ENCODE data around the gene SLC16A4. TPM values are rescaled to one million over a fixed set of nuclear protein-coding genes. Genes with fewer than 3 reads are reported as not detected.

SLC16A4 gene
- total RNA-seq, 1 experiment from 2014 or later, result 0.22 TPM

DNA sequence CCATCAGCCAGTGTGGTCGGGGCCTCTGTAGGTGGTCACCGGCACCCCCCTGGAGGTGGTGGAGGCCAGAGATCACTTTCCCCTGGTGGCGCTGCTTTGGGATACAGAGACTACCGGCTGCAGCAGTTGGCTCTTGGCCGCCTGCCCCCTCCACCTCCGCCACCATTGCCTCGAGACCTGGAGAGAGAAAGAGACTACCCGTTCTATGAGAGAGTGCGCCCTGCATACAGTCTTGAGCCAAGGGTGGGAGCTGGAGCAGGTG, 50.7 kb downstream of the SLC16A4 start:
- peaks cover 53% of the 10 kb centered on the region for H3K4me1 ChIP-seq (ENCODE audit: insufficient read depth, low read length)
- ChIA-PET CTCF (no interaction called here), POLR2A (ENCODE audit: unreplicated experiment) (no interaction called here)

DNA sequence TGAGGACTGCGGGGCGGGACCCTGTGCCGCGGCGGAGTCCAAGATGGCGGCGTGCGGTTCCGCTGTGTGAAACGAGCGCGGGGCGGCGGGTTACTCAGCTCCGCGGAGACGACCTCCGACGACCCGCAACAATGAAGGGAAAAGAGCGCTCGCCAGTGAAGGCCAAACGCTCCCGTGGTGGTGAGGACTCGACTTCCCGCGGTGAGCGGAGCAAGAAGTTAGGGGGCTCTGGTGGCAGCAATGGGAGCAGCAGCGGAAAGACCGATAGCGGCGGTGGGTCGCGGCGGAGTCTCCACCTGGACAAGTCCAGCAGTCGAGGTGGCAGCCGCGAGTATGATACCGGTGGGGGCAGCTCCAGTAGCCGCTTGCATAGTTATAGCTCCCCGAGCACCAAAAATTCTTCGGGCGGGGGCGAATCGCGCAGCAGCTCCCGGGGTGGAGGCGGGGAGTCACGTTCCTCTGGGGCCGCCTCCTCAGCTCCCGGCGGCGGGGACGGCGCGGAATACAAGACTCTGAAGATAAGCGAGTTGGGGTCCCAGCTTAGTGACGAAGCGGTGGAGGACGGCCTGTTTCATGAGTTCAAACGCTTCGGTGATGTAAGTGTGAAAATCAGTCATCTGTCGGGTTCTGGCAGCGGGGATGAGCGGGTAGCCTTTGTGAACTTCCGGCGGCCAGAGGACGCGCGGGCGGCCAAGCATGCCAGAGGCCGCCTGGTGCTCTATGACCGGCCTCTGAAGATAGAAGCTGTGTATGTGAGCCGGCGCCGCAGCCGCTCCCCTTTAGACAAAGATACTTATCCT, 51.2 kb downstream of the SLC16A4 start:
- POLR2A ChIA-PET (ENCODE audit: unreplicated experiment), result no interaction called here
- no peaks in the 10 kb centered on the region for H3K9me3 ChIP-seq (ENCODE audit: low read length)
- intact Hi-C loops (cut with micrococcal nuclease), result loop anchor here (2.0 to 5.0 kb wide), 3 partner anchors 53 to 123 kb away; partner anchors contain the start of genes LAMTOR5 and SLC16A4
- CTCF ChIA-PET, result interaction anchor here (0.9 to 1.6 kb wide), 3 partner anchors 8 to 156 kb away, joined by 3 to 12 read pairs (median 5); no protein-coding TSS in a partner anchor
- peaks cover 32% of the 10 kb centered on the region; the same call in 1 of the 2 replicates for H3K36me3 ChIP-seq (ENCODE audit: low read depth, low read length)
- peak overlapping the region; percentile 81 for H2AFZ ChIP-seq (ENCODE audit: low read length)
- H3K4me2 ChIP-seq (ENCODE audit: low read length), result peak overlapping the region; percentile 98
- peak overlapping the region; percentile 97 for H3K9ac ChIP-seq (ENCODE audit: low read length)
- peak overlapping the region; percentile 92 for H3K4me3 ChIP-seq (ENCODE audit: low read length)
- BruUV-seq (replicated peaks), result TSS peak; percentile 47
- H3K4me1 ChIP-seq (ENCODE audit: insufficient read depth, low read length), result peaks cover 47% of the 10 kb centered on the region
- peaks cover 47% of the 10 kb centered on the region for H4K20me1 ChIP-seq (ENCODE audit: low read length)
- H3K27me3 ChIP-seq (ENCODE audit: low read length), result no peaks in the 10 kb centered on the region
- TF ChIP-seq EZH2 (IDR thresholded peaks at IDR 0.05; ENCODE audit: low read length, unreplicated experiment), result no peak
- TF ChIP-seq, protein P1, sequence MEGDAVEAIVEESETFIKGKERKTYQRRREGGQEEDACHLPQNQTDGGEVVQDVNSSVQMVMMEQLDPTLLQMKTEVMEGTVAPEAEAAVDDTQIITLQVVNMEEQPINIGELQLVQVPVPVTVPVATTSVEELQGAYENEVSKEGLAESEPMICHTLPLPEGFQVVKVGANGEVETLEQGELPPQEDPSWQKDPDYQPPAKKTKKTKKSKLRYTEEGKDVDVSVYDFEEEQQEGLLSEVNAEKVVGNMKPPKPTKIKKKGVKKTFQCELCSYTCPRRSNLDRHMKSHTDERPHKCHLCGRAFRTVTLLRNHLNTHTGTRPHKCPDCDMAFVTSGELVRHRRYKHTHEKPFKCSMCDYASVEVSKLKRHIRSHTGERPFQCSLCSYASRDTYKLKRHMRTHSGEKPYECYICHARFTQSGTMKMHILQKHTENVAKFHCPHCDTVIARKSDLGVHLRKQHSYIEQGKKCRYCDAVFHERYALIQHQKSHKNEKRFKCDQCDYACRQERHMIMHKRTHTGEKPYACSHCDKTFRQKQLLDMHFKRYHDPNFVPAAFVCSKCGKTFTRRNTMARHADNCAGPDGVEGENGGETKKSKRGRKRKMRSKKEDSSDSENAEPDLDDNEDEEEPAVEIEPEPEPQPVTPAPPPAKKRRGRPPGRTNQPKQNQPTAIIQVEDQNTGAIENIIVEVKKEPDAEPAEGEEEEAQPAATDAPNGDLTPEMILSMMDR (conservative IDR thresholded peaks at IDR 0.05; ENCODE audit: low read depth, low read length), result 0 out of 2 replicates have a peak, but pooled peaks have one; percentile 19
- H3F3A ChIP-seq (ENCODE audit: low read length, unreplicated experiment), result no peaks in the 10 kb centered on the region
- H3K79me2 ChIP-seq (ENCODE audit: low read length), result peaks cover 57% of the 10 kb centered on the region
- no peaks in the 10 kb centered on the region for H3K9me2 ChIP-seq (replicated peaks; ENCODE audit: low read length)
- peak; percentile 23 for DNase-seq
- no peak for ATAC-seq
- peak overlapping the region; percentile 71 for H3K27ac ChIP-seq (ENCODE audit: low read length)

More for the DNA sequence above, 50.7 kb downstream of the SLC16A4 start:
- Histone ChIP-seq H3K9me2 (replicated peaks; ENCODE audit: low read length) (no peaks in the 10 kb centered on the region), H3K4me2 (ENCODE audit: low read length) (peak overlapping the region; percentile 98), H3K9ac (ENCODE audit: low read length) (peak overlapping the region; percentile 97), H2AFZ (ENCODE audit: low read length) (no peak overlapping the region), H3K4me3 (ENCODE audit: low read length) (peak overlapping the region; percentile 92), H3F3A (ENCODE audit: low read length, unreplicated experiment) (no peaks in the 10 kb centered on the region), H3K9me3 (ENCODE audit: low read length) (no peaks in the 10 kb centered on the region), H3K27ac (ENCODE audit: low read length) (peak overlapping the region; percentile 71; the same call in 1 of the 2 replicates), H4K20me1 (ENCODE audit: low read length) (peaks cover 52% of the 10 kb centered on the region), H3K36me3 (ENCODE audit: low read depth, low read length) (peaks cover 36% of the 10 kb centered on the region; the same call in 1 of the 2 replicates), H3K27me3 (ENCODE audit: low read length) (no peaks in the 10 kb centered on the region), H3K79me2 (ENCODE audit: low read length) (peaks cover 62% of the 10 kb centered on the region)
- intact Hi-C loops (cut with micrococcal nuclease), result no loop called here
- no TSS peak for BruUV-seq (replicated peaks)
- no peak for ATAC-seq
- no peak for TF ChIP-seq EZH2phosphoT487 (IDR thresholded peaks at IDR 0.05; ENCODE audit: borderline replicate concordance, low read length)
- no peak for TF ChIP-seq EZH2 (IDR thresholded peaks at IDR 0.05; ENCODE audit: low read length, unreplicated experiment)
- TF ChIP-seq, protein P1 (conservative IDR thresholded peaks at IDR 0.05; ENCODE audit: low read depth, low read length), result no peak; the same call in 1 of the 2 replicates
- DNase-seq, result no peak

Measured in PC-3 (cell line).